GM10266 (cell line): ENCODE measurements around the gene KLHDC8A.

Experiments
- DNase-seq: peaks from one replicate; pipeline ENCODE4 v3.0.0; 2012; ENCODE audit errors: extremely low spot score
- TF ChIP-seq, protein P1 (sequence below): IDR thresholded peaks from 2 replicates; pipeline ENCODE4 v1.5.1; 2012; ENCODE audit warnings: mild to moderate bottlenecking, low read depth; ENCODE audit not compliant: control insufficient read depth, insufficient read depth; ENCODE audit errors: missing control alignments

The KLHDC8A gene

DNA sequence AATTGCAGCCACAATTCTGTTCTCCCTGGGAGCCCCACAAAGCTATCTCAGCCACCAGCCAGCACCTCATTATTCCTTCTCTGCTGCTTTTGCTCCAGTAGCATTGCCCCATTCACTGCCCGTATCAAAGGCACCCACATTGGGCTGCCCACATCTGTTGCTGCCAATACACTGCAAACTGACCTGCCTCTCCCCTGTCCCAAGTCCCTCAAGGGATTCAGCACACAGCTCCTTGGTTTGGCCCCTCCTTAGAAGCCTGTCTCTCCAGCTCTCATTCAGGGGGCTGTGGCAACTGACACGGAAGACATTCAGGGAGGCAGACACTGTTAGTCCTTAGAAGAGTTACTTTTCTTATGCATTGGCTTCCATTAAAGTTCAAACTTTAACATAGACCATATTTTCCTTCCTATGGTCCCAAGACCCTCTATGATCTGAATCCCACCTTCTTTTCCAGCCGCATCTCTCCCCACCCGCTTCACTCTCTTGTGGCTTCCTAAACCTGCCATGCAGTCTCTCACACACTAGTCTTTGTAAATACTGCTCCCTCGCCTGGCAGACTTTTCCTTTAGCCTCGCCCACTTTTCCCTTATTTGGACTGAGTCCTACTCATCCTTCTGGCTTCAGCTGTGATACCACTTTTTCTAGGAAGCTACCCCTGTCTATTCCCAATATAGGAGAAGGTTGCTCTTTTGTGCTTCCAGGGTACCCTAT is 19.3 kb upstream of the KLHDC8A start:
- DNase-seq: no peak
- TF ChIP-seq, protein P1, sequence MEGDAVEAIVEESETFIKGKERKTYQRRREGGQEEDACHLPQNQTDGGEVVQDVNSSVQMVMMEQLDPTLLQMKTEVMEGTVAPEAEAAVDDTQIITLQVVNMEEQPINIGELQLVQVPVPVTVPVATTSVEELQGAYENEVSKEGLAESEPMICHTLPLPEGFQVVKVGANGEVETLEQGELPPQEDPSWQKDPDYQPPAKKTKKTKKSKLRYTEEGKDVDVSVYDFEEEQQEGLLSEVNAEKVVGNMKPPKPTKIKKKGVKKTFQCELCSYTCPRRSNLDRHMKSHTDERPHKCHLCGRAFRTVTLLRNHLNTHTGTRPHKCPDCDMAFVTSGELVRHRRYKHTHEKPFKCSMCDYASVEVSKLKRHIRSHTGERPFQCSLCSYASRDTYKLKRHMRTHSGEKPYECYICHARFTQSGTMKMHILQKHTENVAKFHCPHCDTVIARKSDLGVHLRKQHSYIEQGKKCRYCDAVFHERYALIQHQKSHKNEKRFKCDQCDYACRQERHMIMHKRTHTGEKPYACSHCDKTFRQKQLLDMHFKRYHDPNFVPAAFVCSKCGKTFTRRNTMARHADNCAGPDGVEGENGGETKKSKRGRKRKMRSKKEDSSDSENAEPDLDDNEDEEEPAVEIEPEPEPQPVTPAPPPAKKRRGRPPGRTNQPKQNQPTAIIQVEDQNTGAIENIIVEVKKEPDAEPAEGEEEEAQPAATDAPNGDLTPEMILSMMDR: no peak

DNA sequence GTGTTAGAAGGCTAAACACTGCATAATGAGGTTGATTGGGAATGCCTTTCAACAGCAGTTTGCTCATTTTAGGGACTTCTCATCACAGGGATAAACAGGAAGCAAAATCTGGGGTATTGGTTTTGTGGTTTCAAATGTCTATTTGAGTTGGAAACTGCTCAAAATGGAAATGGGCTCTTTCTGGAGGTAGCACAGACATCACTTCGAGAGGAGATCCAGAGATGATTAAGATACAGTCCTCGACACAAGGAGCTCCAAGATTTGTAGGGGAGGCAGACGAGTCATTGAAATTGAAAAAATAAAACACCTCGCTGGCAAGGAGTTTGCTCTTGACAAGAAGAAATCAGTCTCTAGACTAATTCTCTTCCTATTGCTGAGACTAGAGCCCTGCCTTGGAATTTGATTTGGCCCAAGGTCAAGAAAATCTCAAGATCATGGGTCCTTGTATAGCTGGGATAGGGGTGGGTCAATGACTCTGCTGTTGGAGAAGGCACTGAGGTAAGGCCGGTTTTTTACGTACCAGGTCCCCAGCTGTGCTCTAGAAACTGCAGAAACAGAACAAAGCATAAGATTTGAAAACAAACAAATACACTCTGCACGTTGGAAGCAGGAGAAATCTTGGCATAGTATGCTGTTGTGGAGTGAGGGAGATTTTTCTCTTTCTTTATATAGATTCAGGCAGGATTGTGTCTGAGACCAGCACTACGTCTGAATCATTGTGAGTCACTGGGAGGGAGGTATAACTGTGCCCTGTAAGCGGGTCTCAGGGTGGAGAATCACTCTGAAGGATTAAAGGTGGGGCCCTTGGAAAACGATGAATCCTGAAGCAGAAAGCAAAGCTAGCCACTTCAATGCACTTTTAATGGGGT is 17.7 kb upstream of the KLHDC8A start:
- TF ChIP-seq, protein P1: no peak
- DNase-seq: no peak

DNA sequence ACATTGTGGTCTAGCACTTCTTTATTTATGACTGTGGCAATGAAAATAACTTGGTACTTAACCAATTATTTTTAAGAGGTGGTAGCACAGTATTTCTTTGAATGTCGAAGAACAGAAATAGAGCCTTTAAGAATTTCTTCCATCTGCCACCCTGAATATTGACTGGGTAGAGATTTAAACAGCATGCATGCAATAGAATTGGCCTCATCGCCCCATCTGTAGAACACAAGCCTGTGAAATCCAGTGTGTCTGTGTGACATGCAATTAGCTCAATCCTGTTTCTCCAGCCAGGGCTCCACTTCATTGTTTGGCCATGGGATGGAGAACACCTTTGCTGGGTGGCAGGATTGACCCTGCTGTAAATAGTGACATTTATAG is 17.1 kb upstream of the KLHDC8A start:
- no peak for DNase-seq
- TF ChIP-seq, protein P1: no peak

DNA sequence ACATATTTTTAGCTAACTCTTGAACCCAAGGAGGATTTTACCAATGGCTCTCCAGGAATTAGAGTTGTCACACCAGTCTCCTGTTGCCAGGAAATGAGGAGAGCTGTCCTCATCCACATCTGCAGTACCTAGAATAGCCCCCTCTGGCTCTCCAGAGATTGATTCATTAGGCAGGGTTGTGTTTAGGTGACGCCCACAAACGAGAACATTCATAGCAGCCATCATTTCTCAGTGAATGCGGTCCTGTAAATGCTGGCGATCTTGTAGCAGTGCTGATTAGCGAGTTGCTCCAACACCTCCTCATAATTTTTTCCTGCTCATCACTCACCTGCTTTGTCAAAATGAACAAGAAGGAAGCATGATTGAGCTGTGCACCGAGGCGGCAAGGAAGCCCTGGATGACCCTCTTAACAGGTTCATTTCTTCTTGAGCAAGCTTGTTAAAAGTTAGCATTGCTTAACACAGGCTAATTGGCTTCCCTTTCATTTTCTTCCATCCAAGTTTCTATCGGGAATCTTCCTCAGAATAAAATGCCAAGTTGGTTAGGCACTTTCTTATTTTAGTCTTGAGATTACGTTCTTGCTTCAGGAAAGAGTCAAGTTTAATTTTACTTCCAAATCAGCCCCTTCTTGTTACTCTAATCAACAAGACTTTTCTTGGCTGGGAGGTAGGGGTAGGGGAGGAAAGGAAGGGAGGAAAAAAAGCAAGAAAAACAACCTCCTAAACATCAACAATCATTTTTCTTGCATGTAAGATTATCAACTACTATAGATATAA is 16.5 kb upstream of the KLHDC8A start:
- no peak for DNase-seq

DNA sequence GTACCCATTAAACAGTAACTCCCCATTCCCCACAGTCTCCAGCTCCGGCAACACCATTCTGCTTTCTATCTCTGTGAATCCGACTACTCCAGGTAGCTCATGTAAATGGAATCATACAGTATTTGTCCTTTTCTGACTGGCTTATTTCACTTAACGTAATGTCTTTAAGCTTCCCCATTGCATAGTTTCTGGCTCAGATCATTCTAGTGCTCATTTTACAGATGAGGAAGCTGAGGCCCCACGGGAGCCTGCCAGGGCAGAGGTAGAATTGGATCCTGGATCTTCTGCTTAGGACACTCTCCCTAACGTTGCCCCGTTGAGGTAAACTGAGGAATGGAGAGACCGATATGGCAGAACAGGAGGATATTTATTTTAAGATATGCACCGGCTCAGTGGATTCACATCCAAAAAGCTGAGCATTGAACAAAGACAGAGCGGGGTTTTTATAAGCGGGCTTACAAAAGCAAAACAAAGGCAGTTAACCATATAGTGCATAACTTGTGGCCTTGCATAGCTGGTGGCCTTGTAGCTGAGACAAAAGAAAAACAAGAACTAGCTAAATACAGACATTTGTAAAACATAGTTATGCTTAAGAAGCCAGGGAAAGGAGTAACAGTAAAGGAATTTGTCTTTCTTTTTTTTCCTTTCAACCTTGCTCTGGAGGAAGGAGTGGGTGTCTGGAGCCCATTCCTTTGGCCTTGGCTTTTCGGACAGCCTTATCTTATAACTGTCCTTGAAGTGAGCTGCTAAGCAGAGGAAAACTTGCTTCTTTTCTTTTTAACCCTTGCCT is 15.3 kb upstream of the KLHDC8A start:
- no peak for DNase-seq
- TF ChIP-seq, protein P1: no peak

More for the DNA sequence above, 16.5 kb upstream of the KLHDC8A start:
- TF ChIP-seq, protein P1: no peak

DNA sequence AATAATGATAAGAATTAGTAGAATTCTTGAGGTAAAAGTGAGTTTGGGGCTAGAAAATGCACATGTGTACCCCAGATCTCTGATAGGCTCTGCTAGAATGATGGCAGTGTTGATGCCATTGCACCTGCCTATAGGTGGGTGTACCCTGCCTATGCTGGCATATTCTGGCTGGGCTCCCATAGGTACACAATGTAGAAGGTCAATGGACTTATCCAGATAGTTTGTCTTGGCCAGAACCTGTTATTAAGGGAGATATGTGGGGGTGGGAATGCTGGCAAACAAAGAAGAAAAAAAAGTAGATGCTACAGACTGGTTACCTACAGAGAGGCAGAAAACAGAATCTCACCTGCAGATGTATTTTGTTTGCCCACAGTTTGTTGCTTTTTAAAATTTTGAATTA is 14.1 kb upstream of the KLHDC8A start:
- no peak for DNase-seq
- TF ChIP-seq, protein P1: no peak
